Neural cell (in vitro differentiated cells): ENCODE data around the gene HAAO. TPM values are rescaled to one million over a fixed set of nuclear protein-coding genes. Genes with fewer than 3 reads are reported as not detected.

Experiments
- H2AFZ ChIP-seq: fragments of 200-600, 300-800 bp; sonication (generic), shearing (Covaris generic); 2 replicates; pipeline ENCODE4 v1.6.0; 2014; ENCODE audit warnings: low read depth, mild to moderate bottlenecking, antibody characterized with exemption, low read length, moderate library complexity
- H3F3A ChIP-seq: fragments of 200-600 bp; shearing (Covaris generic); 2 replicates; pipeline ENCODE4 v1.6.1; 2016; ENCODE audit warnings: mild to moderate bottlenecking, moderate library complexity, mixed read lengths, antibody characterized with exemption, low read length; ENCODE audit not compliant: insufficient read depth, poor library complexity, severe bottlenecking
- H3K27ac ChIP-seq: fragments of 200-600, 300-800 bp; sonication (generic), shearing (Covaris generic); 2 replicates; pipeline ENCODE4 v1.5.1; 2014; ENCODE audit warnings: mild to moderate bottlenecking, low read length, moderate library complexity
- H3K27me3 ChIP-seq: fragments of 300-800, 200-600 bp; sonication (generic), shearing (Covaris generic); 2 replicates; pipeline ENCODE4 v1.6.0; 2014; ENCODE audit warnings: mild to moderate bottlenecking, low read depth, low read length, moderate library complexity; ENCODE audit not compliant: insufficient read depth
- H3K36me3 ChIP-seq: fragments of 300-800, 200-600 bp; sonication (generic), shearing (Covaris generic); 2 replicates; pipeline ENCODE4 v1.5.1; 2014; ENCODE audit warnings: mild to moderate bottlenecking, antibody characterized with exemption, low read length, moderate library complexity; ENCODE audit not compliant: insufficient read depth
- H3K4me2 ChIP-seq: fragments of 300-800, 200-600 bp; sonication (generic), shearing (Covaris generic); 2 replicates; pipeline ENCODE4 v1.6.0; 2014; ENCODE audit warnings: mild to moderate bottlenecking, low read length
- H3K4me3 ChIP-seq: fragments of 300-800, 200-600 bp; sonication (generic), shearing (Covaris generic); 2 replicates; pipeline ENCODE4 v1.5.1; 2014; ENCODE audit warnings: mild to moderate bottlenecking, low read length, moderate library complexity
- H3K79me2 ChIP-seq: fragments of 200-600 bp; shearing (Covaris generic); replicated peaks from 2 replicates; pipeline ENCODE4 v1.6.0; 2014; ENCODE audit warnings: mild to moderate bottlenecking, low read length, moderate library complexity; ENCODE audit not compliant: insufficient read depth
- H3K9ac ChIP-seq: fragments of 300-800, 200-600 bp; sonication (generic), shearing (Covaris generic); 2 replicates; pipeline ENCODE4 v1.6.1; 2016; ENCODE audit warnings: mild to moderate bottlenecking, low read length, mixed read lengths
- H3K9me2 ChIP-seq: fragments of 200-600 bp; shearing (Covaris generic); 2 replicates; pipeline ENCODE4 v1.6.1; 2016; ENCODE audit warnings: mild to moderate bottlenecking, low read length, mixed read lengths; ENCODE audit not compliant: insufficient read depth
- H3K9me3 ChIP-seq: fragments of 200-600, 300-800 bp; sonication (generic), shearing (Covaris generic); 2 replicates; pipeline ENCODE4 v1.6.1; 2016; ENCODE audit warnings: mild to moderate bottlenecking, mixed run types, low read length, moderate library complexity, mixed read lengths
- H4K20me1 ChIP-seq: fragments of 200-600 bp; shearing (Covaris generic); 2 replicates; pipeline ENCODE4 v1.6.1; 2016; ENCODE audit warnings: mild to moderate bottlenecking, mixed run types; ENCODE audit not compliant: insufficient read depth
- EP300 ChIP-seq: fragments of 450-650 bp; conservative IDR thresholded peaks from 2 replicates; pipeline ENCODE4 v1.6.1; 2014; ENCODE audit warnings: antibody characterized with exemption, mild to moderate bottlenecking, moderate library complexity; ENCODE audit not compliant: poor library complexity, severe bottlenecking
- EZH2 ChIP-seq: fragments of 200-600, 300-800 bp; shearing (Covaris generic), sonication (generic); IDR thresholded peaks from 2 replicates; pipeline ENCODE4 v1.6.1; 2014; ENCODE audit warnings: antibody characterized with exemption, low read length, borderline replicate concordance, mild to moderate bottlenecking; ENCODE audit not compliant: insufficient read depth, poor library complexity, severe bottlenecking
- MXI1 ChIP-seq: fragments of 450-650 bp; conservative IDR thresholded peaks from 2 replicates; pipeline ENCODE4 v1.6.1; 2014; ENCODE audit warnings: antibody characterized with exemption, mild to moderate bottlenecking; ENCODE audit not compliant: poor library complexity, severe bottlenecking
- RAD21 ChIP-seq: fragments of 450-650 bp; conservative IDR thresholded peaks from 2 replicates; pipeline ENCODE4 v1.6.1; 2014; ENCODE audit warnings: antibody characterized with exemption, mild to moderate bottlenecking, moderate library complexity
- SMC3 ChIP-seq: fragments of 450-650 bp; conservative IDR thresholded peaks from 2 replicates; pipeline ENCODE4 v1.6.1; 2014; ENCODE audit warnings: antibody characterized with exemption, mild to moderate bottlenecking, moderate library complexity; ENCODE audit not compliant: poor library complexity
- polyA plus RNA-seq: library from polyadenylated mRNA; depleted of rRNA; stranded (reverse); fragments of >200 nt; gene quantifications from 2 replicates; pipeline ENCODE4 v1.2.3, GENCODE V29; 2014
- TF ChIP-seq, protein P1 (sequence below): IDR thresholded peaks from 2 replicates; pipeline ENCODE4 v1.6.1; 2012; ENCODE audit warnings: borderline replicate concordance
- TF ChIP-seq, protein P2 (sequence below): fragments of 450-650 bp; IDR thresholded peaks from 2 replicates; pipeline ENCODE4 v1.5.1; 2014; ENCODE audit warnings: antibody characterized with exemption, mild to moderate bottlenecking, moderate library complexity; ENCODE audit not compliant: poor library complexity, severe bottlenecking

Gene HAAO
- polyA plus RNA-seq, 1 donor from 2014 or later: not detected

DNA sequence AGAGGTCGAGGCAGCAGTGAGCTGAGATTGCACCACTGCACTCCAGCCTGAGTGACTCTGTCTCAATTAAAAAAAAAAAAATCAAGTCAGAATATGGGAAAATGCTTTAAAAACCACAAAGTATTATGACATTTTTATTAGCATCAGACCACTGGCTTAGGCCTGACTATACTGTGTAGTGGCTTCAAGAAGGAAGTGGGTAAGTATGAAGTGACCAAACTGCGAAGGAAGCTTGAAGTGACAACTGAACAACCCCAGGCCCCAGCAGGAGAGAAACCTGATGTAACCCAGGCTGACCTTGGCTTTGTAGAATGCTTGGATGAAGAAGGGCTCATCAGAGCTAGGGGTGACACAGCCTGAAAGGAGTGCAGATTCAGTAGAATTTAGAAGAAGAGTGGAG, 21.4 kb upstream of the HAAO start:
- H3K9ac ChIP-seq: no peak overlapping the region
- no peak overlapping the region for H3K27ac ChIP-seq
- TF ChIP-seq SMC3 (no peak), EP300 (no peak), RAD21 (no peak), MXI1 (no peak), EZH2 (no peak)
- TF ChIP-seq, protein P1, sequence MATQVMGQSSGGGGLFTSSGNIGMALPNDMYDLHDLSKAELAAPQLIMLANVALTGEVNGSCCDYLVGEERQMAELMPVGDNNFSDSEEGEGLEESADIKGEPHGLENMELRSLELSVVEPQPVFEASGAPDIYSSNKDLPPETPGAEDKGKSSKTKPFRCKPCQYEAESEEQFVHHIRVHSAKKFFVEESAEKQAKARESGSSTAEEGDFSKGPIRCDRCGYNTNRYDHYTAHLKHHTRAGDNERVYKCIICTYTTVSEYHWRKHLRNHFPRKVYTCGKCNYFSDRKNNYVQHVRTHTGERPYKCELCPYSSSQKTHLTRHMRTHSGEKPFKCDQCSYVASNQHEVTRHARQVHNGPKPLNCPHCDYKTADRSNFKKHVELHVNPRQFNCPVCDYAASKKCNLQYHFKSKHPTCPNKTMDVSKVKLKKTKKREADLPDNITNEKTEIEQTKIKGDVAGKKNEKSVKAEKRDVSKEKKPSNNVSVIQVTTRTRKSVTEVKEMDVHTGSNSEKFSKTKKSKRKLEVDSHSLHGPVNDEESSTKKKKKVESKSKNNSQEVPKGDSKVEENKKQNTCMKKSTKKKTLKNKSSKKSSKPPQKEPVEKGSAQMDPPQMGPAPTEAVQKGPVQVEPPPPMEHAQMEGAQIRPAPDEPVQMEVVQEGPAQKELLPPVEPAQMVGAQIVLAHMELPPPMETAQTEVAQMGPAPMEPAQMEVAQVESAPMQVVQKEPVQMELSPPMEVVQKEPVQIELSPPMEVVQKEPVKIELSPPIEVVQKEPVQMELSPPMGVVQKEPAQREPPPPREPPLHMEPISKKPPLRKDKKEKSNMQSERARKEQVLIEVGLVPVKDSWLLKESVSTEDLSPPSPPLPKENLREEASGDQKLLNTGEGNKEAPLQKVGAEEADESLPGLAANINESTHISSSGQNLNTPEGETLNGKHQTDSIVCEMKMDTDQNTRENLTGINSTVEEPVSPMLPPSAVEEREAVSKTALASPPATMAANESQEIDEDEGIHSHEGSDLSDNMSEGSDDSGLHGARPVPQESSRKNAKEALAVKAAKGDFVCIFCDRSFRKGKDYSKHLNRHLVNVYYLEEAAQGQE: no peak
- TF ChIP-seq, protein P2, sequence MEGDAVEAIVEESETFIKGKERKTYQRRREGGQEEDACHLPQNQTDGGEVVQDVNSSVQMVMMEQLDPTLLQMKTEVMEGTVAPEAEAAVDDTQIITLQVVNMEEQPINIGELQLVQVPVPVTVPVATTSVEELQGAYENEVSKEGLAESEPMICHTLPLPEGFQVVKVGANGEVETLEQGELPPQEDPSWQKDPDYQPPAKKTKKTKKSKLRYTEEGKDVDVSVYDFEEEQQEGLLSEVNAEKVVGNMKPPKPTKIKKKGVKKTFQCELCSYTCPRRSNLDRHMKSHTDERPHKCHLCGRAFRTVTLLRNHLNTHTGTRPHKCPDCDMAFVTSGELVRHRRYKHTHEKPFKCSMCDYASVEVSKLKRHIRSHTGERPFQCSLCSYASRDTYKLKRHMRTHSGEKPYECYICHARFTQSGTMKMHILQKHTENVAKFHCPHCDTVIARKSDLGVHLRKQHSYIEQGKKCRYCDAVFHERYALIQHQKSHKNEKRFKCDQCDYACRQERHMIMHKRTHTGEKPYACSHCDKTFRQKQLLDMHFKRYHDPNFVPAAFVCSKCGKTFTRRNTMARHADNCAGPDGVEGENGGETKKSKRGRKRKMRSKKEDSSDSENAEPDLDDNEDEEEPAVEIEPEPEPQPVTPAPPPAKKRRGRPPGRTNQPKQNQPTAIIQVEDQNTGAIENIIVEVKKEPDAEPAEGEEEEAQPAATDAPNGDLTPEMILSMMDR: no peak
- H4K20me1 ChIP-seq: no peaks in the 10 kb centered on the region
- H3K4me3 ChIP-seq: no peak overlapping the region
- H3F3A ChIP-seq: peaks cover 4% of the 10 kb centered on the region
- H2AFZ ChIP-seq: no peak overlapping the region
- no peaks in the 10 kb centered on the region for H3K9me2 ChIP-seq
- no peaks in the 10 kb centered on the region for H3K79me2 ChIP-seq
- H3K4me2 ChIP-seq: no peak overlapping the region
- H3K27me3 ChIP-seq: no peaks in the 10 kb centered on the region
- H3K9me3 ChIP-seq: no peaks in the 10 kb centered on the region
- no peaks in the 10 kb centered on the region for H3K36me3 ChIP-seq

DNA sequence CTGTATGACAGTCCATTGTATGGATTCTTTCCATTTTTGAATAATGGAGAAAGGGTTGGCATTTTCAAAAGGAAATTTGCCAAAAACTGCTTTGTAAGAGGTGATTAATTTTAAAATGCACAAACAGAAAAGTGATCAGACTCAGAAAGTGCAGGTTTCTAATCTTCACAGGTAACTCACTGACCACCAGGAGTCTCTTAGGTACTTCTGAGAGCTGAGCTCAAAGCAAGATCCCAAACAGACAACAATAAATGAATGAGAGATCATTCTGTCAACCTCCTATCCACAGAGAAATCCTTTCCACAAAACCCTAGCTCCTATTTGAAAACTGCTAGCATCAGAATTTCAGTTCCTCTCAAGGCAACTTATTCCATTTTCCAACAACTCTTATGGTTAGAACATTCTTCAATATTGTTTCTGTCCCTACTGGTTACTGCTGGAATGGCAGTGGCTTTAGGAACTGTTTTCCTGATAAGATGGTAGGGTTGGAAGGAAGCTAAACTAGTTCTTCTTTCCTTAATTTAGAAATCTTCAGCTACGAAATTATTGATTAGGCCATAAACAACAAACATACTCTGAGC, 20.6 kb upstream of the HAAO start:
- H3K9ac ChIP-seq: no peak overlapping the region
- H3F3A ChIP-seq: peaks cover 4% of the 10 kb centered on the region
- no peak overlapping the region for H3K27ac ChIP-seq
- H2AFZ ChIP-seq: no peak overlapping the region
- H3K79me2 ChIP-seq: no peaks in the 10 kb centered on the region
- no peaks in the 10 kb centered on the region for H4K20me1 ChIP-seq
- H3K9me3 ChIP-seq: no peaks in the 10 kb centered on the region
- H3K4me3 ChIP-seq: no peak overlapping the region
- no peaks in the 10 kb centered on the region for H3K27me3 ChIP-seq
- no peaks in the 10 kb centered on the region for H3K9me2 ChIP-seq
- TF ChIP-seq, protein P2: peak; percentile 51
- no peak for TF ChIP-seq MXI1
- H3K36me3 ChIP-seq: no peaks in the 10 kb centered on the region
- no peak overlapping the region for H3K4me2 ChIP-seq
